GM18907 (cell line): ENCODE data around the gene LILRA6.
"Not testable (repeated sequence)": the region's sequence is repeated elsewhere in the genome, so short reads cannot be mapped to it uniquely, and the experiment has no call there.

Experiments
- ATAC-seq: cut with Tn5 transposase; IDR thresholded peaks from one replicate; pipeline ENCODE4 v1.9.1; 2021; ENCODE audit warnings: mild to moderate bottlenecking, moderate library complexity; ENCODE audit not compliant: unreplicated experiment

Gene LILRA6

GRCh38 chr19:54208784-54209057 lies 33.9 kb downstream of the LILRA6 start:
- ATAC-seq = no peak

- ATAC-seq = peak; percentile 39
Observed at GRCh38 chr19:54207983-54208783, 34.4 kb downstream of the LILRA6 start.

GRCh38 chr19:54207676-54207982 lies 35.0 kb downstream of the LILRA6 start:
- no peak for ATAC-seq

GRCh38 chr19:54207193-54207592 lies 35.4 kb downstream of the LILRA6 start:
- ATAC-seq = not testable (repeated sequence)

GRCh38 chr19:54206831-54207177 lies 35.8 kb downstream of the LILRA6 start:
- ATAC-seq = no peak

- ATAC-seq = no peak
Observed at GRCh38 chr19:54206030-54206830, 36.4 kb downstream of the LILRA6 start.

- ATAC-seq = no peak
Observed at GRCh38 chr19:54204767-54205468, 37.7 kb downstream of the LILRA6 start.

GRCh38 chr19:54203151-54203611 lies 39.4 kb downstream of the LILRA6 start:
- no peak for ATAC-seq

GRCh38 chr19:54201980-54202379 lies 40.6 kb downstream of the LILRA6 start:
- ATAC-seq = no peak

GRCh38 chr19:54201172-54201701 lies 41.4 kb downstream of the LILRA6 start:
- ATAC-seq = no peak

- no peak for ATAC-seq
Observed at GRCh38 chr19:54199401-54199800, 43.2 kb downstream of the LILRA6 start.

- ATAC-seq = no peak
Observed at GRCh38 chr19:54197121-54197520, 45.5 kb downstream of the LILRA6 start.

- ATAC-seq = no peak
Observed at GRCh38 chr19:54196536-54196935, 46.1 kb downstream of the LILRA6 start.

- ATAC-seq = not testable (repeated sequence)
Observed at GRCh38 chr19:54194463-54194862, 48.1 kb downstream of the LILRA6 start.

GRCh38 chr19:54193011-54193410 lies 49.6 kb downstream of the LILRA6 start:
- no peak for ATAC-seq

- ATAC-seq = no peak
Observed at GRCh38 chr19:54191811-54192453, 50.7 kb downstream of the LILRA6 start.

GRCh38 chr19:54191011-54191810 lies 51.4 kb downstream of the LILRA6 start, which contains the start of gene TSEN34:
TSS of gene TSEN34 (plus strand) at chr19:54191308. CDS start at chr19:54191365, 57 bp downstream.
- peak; percentile 33 for ATAC-seq

- ATAC-seq = peak; percentile 55
Observed at GRCh38 chr19:54190503-54191010, 52.0 kb downstream of the LILRA6 start.

GRCh38 chr19:54189735-54190502 lies 52.7 kb downstream of the LILRA6 start:
- ATAC-seq = peak; percentile 61
